SK-N-SH (cell line): ENCODE results near the gene EML1. TPM values are rescaled to one million over a fixed set of nuclear protein-coding genes. Genes with fewer than 3 reads are reported as not detected.

ENCODE experiments used
- CTCF ChIA-PET: fragments of 300-600, 350-600 bp; formaldehyde crosslinking; extraction: SDS; loops from one replicate; lab custom pipeline; 2021; lab: Yijun Ruan, JAX
- POLR2A ChIA-PET: fragments of 350-600 bp; sonication (Branson Sonifier 250); formaldehyde crosslinking; extraction: SDS; loops from one replicate; lab custom pipeline; 2020; ENCODE audit warnings: antibody characterized with exemption, inconsistent platforms; lab: Yijun Ruan, JAX
- DNase-seq: peaks from one replicate; pipeline ENCODE4 v3.0.0; 2012
- H2AFZ ChIP-seq: fragments of 200-600 bp; sonication (generic); 2 replicates; pipeline ENCODE4 v1.8.1; 2016; ENCODE audit warnings: antibody characterized with exemption, mild to moderate bottlenecking, low read depth
- H3F3A ChIP-seq: fragments of 200-600 bp; sonication (generic); replicated peaks from 2 replicates; pipeline ENCODE3; 2016; ENCODE audit warnings: antibody characterized with exemption, mild to moderate bottlenecking; ENCODE audit not compliant: insufficient read depth
- H3K27ac ChIP-seq, 2 experiments: fragments of 200-500 bp in 1 of 2; fragments of 200-600 bp in 1 of 2; sonication (Bioruptor generic) in 1 of 2; sonication (generic), shearing (Covaris generic) in 1 of 2; 2 replicates each; pipeline versions ENCODE4 v1.5.1 to v1.6.1; 2014 to 2016; ENCODE audit warnings: low read depth in 2 of 2, inconsistent platforms in 1 of 2, low read length in 1 of 2, mild to moderate bottlenecking in 1 of 2, mixed read lengths in 1 of 2
- H3K27me3 ChIP-seq: fragments of 200-600 bp; sonication (generic), shearing (Covaris generic); 2 replicates; pipeline ENCODE4 v1.6.1; 2016; ENCODE audit warnings: mixed run types; ENCODE audit not compliant: insufficient read depth
- H3K36me3 ChIP-seq, 2 experiments: fragments of 200-500 bp in 1 of 2; fragments of 200-600 bp in 1 of 2; sonication (Bioruptor generic) in 1 of 2; sonication (generic) in 1 of 2; replicated peaks in 1 of 2; 2 replicates each; pipeline versions ENCODE3 to v1.5.1; 2014 to 2016; ENCODE audit warnings: low read length in 1 of 2, mild to moderate bottlenecking in 1 of 2; ENCODE audit not compliant: insufficient read depth in 2 of 2, control insufficient read depth in 1 of 2
- H3K4me1 ChIP-seq, 2 experiments: fragments of 200-500 bp in 1 of 2; fragments of 200-600 bp in 1 of 2; sonication (Bioruptor generic) in 1 of 2; sonication (generic), shearing (Covaris generic) in 1 of 2; 2 replicates each; pipeline versions ENCODE4 v1.5.1 to v1.6.1; 2014 to 2016; ENCODE audit warnings: low read depth in 1 of 2, low read length in 1 of 2, mixed run types in 1 of 2; ENCODE audit not compliant: insufficient read depth in 2 of 2, control insufficient read depth in 1 of 2
- H3K4me2 ChIP-seq: fragments of 200-600 bp; sonication (generic), shearing (Covaris generic); 2 replicates; pipeline ENCODE4 v1.6.1; 2017; ENCODE audit warnings: mixed run types
- H3K4me3 ChIP-seq, 2 experiments: fragments of 200-500 bp in 1 of 2; fragments of 200-600 bp in 1 of 2; sonication (Bioruptor generic) in 1 of 2; sonication (generic), shearing (Covaris generic) in 1 of 2; 2 replicates each; pipeline versions ENCODE4 v1.5.1 to v1.8.1; 2014 to 2016; ENCODE audit warnings: low read depth in 2 of 2, inconsistent platforms in 1 of 2, low read length in 1 of 2, mild to moderate bottlenecking in 1 of 2, mixed read lengths in 1 of 2, moderate library complexity in 1 of 2
- H3K79me2 ChIP-seq: fragments of 200-600 bp; sonication (generic); 2 replicates; pipeline ENCODE4 v1.8.1; 2017; ENCODE audit warnings: mild to moderate bottlenecking; ENCODE audit not compliant: insufficient read depth
- H3K9ac ChIP-seq: fragments of 200-600 bp; sonication (generic); 2 replicates; pipeline ENCODE4 v1.6.1; 2017; ENCODE audit warnings: mixed run types
- H3K9me2 ChIP-seq: fragments of 200-600 bp; sonication (generic); 2 replicates; pipeline ENCODE4 v1.6.1; 2017; ENCODE audit warnings: mixed run types
- H3K9me3 ChIP-seq: fragments of 200-600 bp; sonication (generic); 2 replicates; pipeline ENCODE4 v1.6.1; 2017; ENCODE audit warnings: mixed run types, mild to moderate bottlenecking, moderate library complexity
- H4K20me1 ChIP-seq: fragments of 200-600 bp; sonication (generic); 2 replicates; pipeline ENCODE4 v1.6.1; 2017; ENCODE audit warnings: mild to moderate bottlenecking, mixed run types; ENCODE audit not compliant: insufficient read depth
- CTCF ChIP-seq: fragments of 200-600 bp; sonication (generic); IDR thresholded peaks from 2 replicates; pipeline ENCODE4 v1.6.1; 2017; ENCODE audit warnings: antibody characterized with exemption, mild to moderate bottlenecking, moderate library complexity
- ELF1 ChIP-seq: IDR thresholded peaks from 2 replicates; pipeline ENCODE4 v1.4.0; 2012
- EZH2phosphoT487 ChIP-seq: fragments of 200-600 bp; sonication (generic); IDR thresholded peaks from 2 replicates; pipeline ENCODE4 v1.6.1; 2017; ENCODE audit warnings: low read depth, mixed run types, mild to moderate bottlenecking, antibody characterized with exemption, moderate library complexity, borderline replicate concordance
- FOSL2 ChIP-seq: IDR thresholded peaks from 2 replicates; pipeline ENCODE4 v1.4.0; 2012; ENCODE audit warnings: low read depth, mild to moderate bottlenecking, moderate library complexity, borderline replicate concordance
- FOXJ3 ChIP-seq: sonication (generic); formaldehyde crosslinking; IDR thresholded peaks from 2 replicates; pipeline ENCODE4 v1.5.1; 2020; ENCODE audit warnings: mild to moderate bottlenecking, missing genetic modification reagents
- GABPA ChIP-seq: IDR thresholded peaks from 2 replicates; pipeline ENCODE4 v1.4.0; 2012; ENCODE audit warnings: low read depth, mild to moderate bottlenecking
- GATA2 ChIP-seq: sonication (generic); formaldehyde crosslinking; IDR thresholded peaks from 2 replicates; pipeline ENCODE4 v1.5.0; 2020; ENCODE audit warnings: mild to moderate bottlenecking, missing genetic modification reagents
- IRF3 ChIP-seq: fragments of 150-350 bp; IDR thresholded peaks from 2 replicates; pipeline ENCODE4 v1.6.1; 2016; ENCODE audit warnings: mild to moderate bottlenecking, low read depth, low read length
- MEF2A ChIP-seq: IDR thresholded peaks from 2 replicates; pipeline ENCODE4 v1.4.0; 2012; ENCODE audit warnings: low read depth, borderline replicate concordance
- RAD21 ChIP-seq: IDR thresholded peaks from 2 replicates; pipeline ENCODE4 v1.6.1; 2012; ENCODE audit warnings: mild to moderate bottlenecking, low read length
- RFX5 ChIP-seq: IDR thresholded peaks from 2 replicates; pipeline ENCODE4 v1.6.1; 2012; ENCODE audit warnings: mild to moderate bottlenecking, improper control_type of control experiment, low read length
- SIN3A ChIP-seq: IDR thresholded peaks from 2 replicates; pipeline ENCODE4 v1.6.1; 2012; ENCODE audit warnings: low read depth, mild to moderate bottlenecking, low read length, moderate library complexity, borderline replicate concordance
- SMC3 ChIP-seq: IDR thresholded peaks from 2 replicates; pipeline ENCODE4 v1.6.1; 2012; ENCODE audit warnings: low read depth, low read length, improper control_type of control experiment
- WGBS: methylation state at CpG from one replicate; pipeline ENCODE4 v1.1.6; 2017; ENCODE audit warnings: low lambda C conversion rate; 5-methylcytosine and 5-hydroxymethylcytosine counted together
- polyA plus RNA-seq, 3 experiments: library from polyadenylated mRNA; depleted of rRNA; stranded (reverse); fragments of >200 nt; gene quantifications; 2 replicates each; pipeline ENCODE4 v1.2.3, GENCODE V29; 2012

EML1 gene
- polyA plus RNA-seq, 1 of the 3 experiments (the other 2 are of a cell fraction) = 6.3 TPM

- Histone ChIP-seq H3K4me3 (no peak overlapping the region), H3K4me2 (no peak overlapping the region), H3K4me1 (peaks cover 0 to 24% of the 10 kb centered on the region in 2 experiments; a peak in 2 of 4 replicates), H3K9ac (no peak overlapping the region), H3K27me3 (no peaks in the 10 kb centered on the region), H2AFZ (no peak overlapping the region), H3K9me2 (no peaks in the 10 kb centered on the region), H3K79me2 (peaks cover 15% of the 10 kb centered on the region; the same call in 1 of the 2 replicates), H4K20me1 (0 out of 2 replicates have a peak, but pooled peaks cover 5% of the 10 kb centered on the region), H3K9me3 (no peaks in the 10 kb centered on the region), H3F3A (no peaks in the 10 kb centered on the region), H3K27ac (no peak overlapping the region), H3K36me3 (no peaks in the 10 kb centered on the region)
- 66% methylated on average over 6 of the region's 6 CpGs for WGBS
- DNase-seq = no peak
- CTCF ChIA-PET = interaction anchor here (0.9 to 2.7 kb wide), 4 partner anchors 11 to 96 kb away, joined by 3 to 14 read pairs (median 4); partner anchors contain the start of gene EML1
- TF ChIP-seq GATA2 (CRISPR knock-in tag) (peak; percentile 43), IRF3 (no peak), CTCF (no peak), RAD21 (no peak)
- POLR2A ChIA-PET = no interaction called here
Measured at GRCh38 chr14:99803803-99804202, 10.6 kb downstream of the EML1 start.

GRCh38 chr14:99805757-99806439, 12.7 kb downstream of the EML1 start:
- Histone ChIP-seq H3K4me1 (peaks cover 0 to 39% of the 10 kb centered on the region in 2 experiments; a peak in 2 of 4 replicates), H4K20me1 (0 out of 2 replicates have a peak, but pooled peaks cover 5% of the 10 kb centered on the region), H3K27ac (no peak overlapping the region), H3K36me3 (no peaks in the 10 kb centered on the region), H3K4me3 (no peak overlapping the region), H3F3A (no peaks in the 10 kb centered on the region), H3K27me3 (no peaks in the 10 kb centered on the region), H3K9ac (no peak overlapping the region), H2AFZ (no peak overlapping the region), H3K4me2 (no peak overlapping the region), H3K9me2 (no peaks in the 10 kb centered on the region), H3K9me3 (no peaks in the 10 kb centered on the region), H3K79me2 (peaks cover 12% of the 10 kb centered on the region; the same call in 1 of the 2 replicates)
- no peak for DNase-seq
- ChIA-PET CTCF (interaction anchor here (0.6 to 1.8 kb wide), 3 partner anchors 68 to 123 kb away, joined by 4 read pairs; no protein-coding TSS in a partner anchor), POLR2A (interaction anchor here (0.7 kb wide), 1 partner anchor 234 kb away, joined by 3 read pairs; no protein-coding TSS in a partner anchor)
- 88% methylated on average over 12 of the region's 12 CpGs for WGBS
- TF ChIP-seq RAD21 = no peak
- no peak for TF ChIP-seq CTCF
- TF ChIP-seq GABPA = no peak
- TF ChIP-seq SIN3A = no peak
- TF ChIP-seq RFX5 = no peak
- TF ChIP-seq MEF2A = no peak
- no peak for TF ChIP-seq ELF1
- no peak for TF ChIP-seq FOXJ3 (CRISPR knock-in tag)
- no peak for TF ChIP-seq SMC3
- TF ChIP-seq EZH2phosphoT487 = no peak
- TF ChIP-seq FOSL2 = no peak
